ENCODE results near the gene UNC13D. TPM values are rescaled to one million over a fixed set of nuclear protein-coding genes. Genes with fewer than 3 reads are reported as not detected.

UNC13D gene
- polyA plus RNA-seq, 3 donors: 4.5 to 6.9 (median 5.5) TPM

- no peak for DNase-seq (ENCODE audit: extremely low read depth in 1 of 11, low read depth in 9 of 11, low spot score in 4 of 11)
Measured at GRCh38 chr17:75825748-75826370, 18.3 kb downstream of the UNC13D start.

DNA sequence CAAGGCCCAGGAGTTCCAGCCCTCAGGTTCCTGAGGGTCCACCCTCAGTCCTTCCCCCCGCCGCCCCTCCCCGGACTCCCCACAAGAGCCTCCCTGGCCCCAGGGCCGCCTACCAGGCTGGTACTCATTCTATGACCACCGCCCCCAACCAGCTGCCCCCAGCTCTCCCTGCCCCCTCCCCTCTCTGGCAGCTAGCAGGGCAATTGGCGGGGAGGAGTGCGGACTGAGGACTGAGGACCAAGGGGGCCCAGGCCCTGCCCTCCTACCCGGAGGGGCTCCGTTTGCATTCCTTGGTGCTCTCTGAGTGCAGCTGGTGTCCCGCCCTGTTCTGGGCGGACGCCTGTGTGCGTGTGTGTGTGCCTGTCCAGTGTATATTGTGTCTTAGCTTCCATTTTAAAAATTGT lies 19.1 kb downstream of the UNC13D start:
- DNase-seq (ENCODE audit: extremely low read depth in 1 of 11, low read depth in 9 of 11, low spot score in 4 of 11): no peak

DNA sequence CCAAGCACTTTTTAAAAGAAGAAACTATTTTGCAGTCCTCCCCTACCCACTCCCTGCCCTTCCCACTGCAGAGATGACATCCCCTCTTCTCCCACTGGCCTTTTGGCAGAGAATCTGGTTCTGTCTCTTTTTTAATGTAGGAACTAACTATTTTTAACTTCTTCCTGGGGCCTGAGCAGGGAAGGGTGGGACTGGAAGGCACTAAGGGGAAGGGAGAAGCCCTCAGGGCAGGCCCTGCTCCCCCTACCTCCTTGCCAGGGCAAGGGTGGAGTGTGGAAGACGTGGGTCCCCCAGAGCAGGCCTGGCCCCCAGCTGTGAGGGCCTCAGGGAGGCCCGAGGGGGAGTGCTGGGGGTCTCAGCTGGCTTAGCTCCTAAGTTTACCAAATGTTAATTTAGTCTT lies 19.5 kb downstream of the UNC13D start:
- no peak for DNase-seq (ENCODE audit: extremely low read depth in 1 of 11, low read depth in 9 of 11, low spot score in 4 of 11)

GRCh38 chr17:75824050-75824552 lies 20.1 kb downstream of the UNC13D start:
- no peak for DNase-seq (ENCODE audit: extremely low read depth in 1 of 11, low read depth in 9 of 11, low spot score in 4 of 11)

- no peak for DNase-seq (ENCODE audit: extremely low read depth in 1 of 11, low read depth in 9 of 11, low spot score in 4 of 11)
Measured at GRCh38 chr17:75823257-75824041, 20.8 kb downstream of the UNC13D start.

DNA sequence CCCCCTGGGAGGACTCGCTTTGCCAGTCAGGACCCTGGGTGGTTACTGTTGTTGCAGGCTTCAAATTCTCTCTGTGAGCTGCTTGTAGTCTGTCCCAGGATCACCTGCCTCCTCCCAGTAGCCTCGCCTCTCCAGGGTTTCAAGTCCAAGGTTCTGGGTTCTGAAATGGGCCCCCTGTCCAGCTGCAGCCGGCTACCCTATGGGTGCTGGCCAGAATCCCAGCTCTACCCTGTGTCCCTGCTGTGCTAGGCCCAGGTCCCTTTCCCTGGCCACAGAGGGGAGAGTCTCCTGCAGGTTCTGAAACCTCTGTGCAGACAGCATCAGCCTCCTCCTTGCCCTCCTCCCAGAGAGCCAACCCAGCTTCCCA lies 21.4 kb downstream of the UNC13D start:
- no peak for DNase-seq (ENCODE audit: extremely low read depth in 1 of 11, low read depth in 9 of 11, low spot score in 4 of 11)

DNA sequence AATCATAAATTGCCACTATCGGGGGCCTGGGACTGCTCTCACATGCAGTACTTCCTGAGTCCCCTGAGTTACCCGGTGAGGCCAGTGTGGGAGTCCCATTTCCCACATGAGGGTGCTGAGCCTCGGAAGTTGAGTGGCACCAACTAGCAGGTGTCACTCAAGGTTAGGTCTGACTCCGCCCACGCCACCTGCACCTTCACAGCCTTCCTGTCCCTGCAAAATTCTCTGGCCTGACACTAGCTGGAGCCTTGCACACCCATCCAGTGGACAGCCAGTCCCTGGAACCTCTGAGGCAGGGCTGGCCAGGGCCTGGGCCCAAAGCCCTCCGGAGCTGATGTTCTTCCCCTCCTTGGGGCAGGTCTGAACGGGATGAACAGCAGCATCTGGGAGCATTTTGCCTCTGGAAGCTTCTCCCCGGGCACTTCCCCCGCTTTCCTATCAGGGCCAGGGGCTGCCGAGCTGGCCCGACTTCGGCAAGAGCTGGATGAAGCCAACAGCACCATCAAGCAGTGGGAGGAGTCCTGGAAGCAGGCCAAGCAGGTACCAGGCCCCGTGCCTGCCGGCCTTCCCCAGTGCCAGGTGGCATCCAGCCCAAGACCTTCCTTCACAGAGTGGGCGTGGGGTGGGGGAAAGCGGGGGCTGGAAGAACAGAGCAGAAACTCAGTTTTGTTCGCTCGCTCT lies 21.9 kb downstream of the UNC13D start:
- no peak for DNase-seq (ENCODE audit: extremely low read depth in 1 of 11, low read depth in 9 of 11, low spot score in 4 of 11)

- no peak for DNase-seq (ENCODE audit: extremely low read depth in 1 of 11, low read depth in 9 of 11, low spot score in 4 of 11)
Measured at GRCh38 chr17:75821552-75821951, 22.7 kb downstream of the UNC13D start.

GRCh38 chr17:75820094-75821080 lies 23.8 kb downstream of the UNC13D start:
- no peak for DNase-seq (ENCODE audit: extremely low read depth in 1 of 11, low read depth in 9 of 11, low spot score in 4 of 11)

- DNase-seq (ENCODE audit: extremely low read depth in 1 of 11, low read depth in 9 of 11, low spot score in 4 of 11): no peak
Measured at GRCh38 chr17:75819678-75820077, 24.5 kb downstream of the UNC13D start.

DNA sequence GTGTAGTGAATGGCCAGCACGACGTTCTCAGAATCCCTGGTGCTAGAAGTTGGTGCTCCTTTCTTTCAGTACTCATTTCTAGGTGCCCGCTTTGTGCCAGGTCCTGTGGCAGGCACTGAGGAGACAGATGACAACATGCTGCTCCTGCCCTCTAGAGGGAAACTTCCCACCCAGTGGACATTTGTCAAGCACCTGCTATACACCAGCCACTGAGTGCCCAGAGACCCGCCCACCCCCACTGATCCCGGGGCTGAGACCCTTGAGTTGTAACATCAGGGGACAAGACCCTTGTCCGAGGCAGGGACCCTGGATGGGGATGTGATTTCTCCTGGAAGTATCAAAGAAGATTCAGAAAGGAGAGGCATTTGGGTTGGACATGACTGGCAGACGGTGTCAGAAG lies 25.1 kb downstream of the UNC13D start:
- DNase-seq (ENCODE audit: extremely low read depth in 1 of 11, low read depth in 9 of 11, low spot score in 4 of 11): no peak

- DNase-seq (ENCODE audit: extremely low read depth in 1 of 11, low read depth in 9 of 11, low spot score in 4 of 11): no peak
Measured at GRCh38 chr17:75818326-75818885, 25.8 kb downstream of the UNC13D start.

GRCh38 chr17:75817571-75817970 lies 26.6 kb downstream of the UNC13D start:
- no peak for DNase-seq (ENCODE audit: extremely low read depth in 1 of 11, low read depth in 9 of 11, low spot score in 4 of 11)

DNA sequence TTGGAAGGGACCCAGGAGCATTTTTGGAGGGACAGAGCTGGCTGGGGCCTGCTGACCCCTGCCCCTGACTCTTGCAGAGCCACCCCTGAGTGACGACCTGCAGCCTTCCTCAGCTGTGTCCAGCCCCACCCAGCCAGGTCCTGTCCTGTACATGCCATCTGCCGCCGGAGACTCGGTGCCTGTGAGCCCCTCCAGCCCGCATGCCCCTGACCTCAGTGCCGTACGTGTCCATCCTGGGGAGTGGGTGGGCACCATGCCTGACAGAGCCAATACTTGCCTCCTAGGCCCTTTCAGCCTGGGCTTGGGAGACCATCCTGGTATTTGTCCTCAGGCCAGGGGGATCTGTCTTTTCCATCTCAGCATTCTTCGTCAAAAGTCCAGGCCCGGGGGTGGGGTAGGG lies 27.5 kb downstream of the UNC13D start:
- no peak for DNase-seq (ENCODE audit: extremely low read depth in 1 of 11, low read depth in 9 of 11, low spot score in 4 of 11)

DNA sequence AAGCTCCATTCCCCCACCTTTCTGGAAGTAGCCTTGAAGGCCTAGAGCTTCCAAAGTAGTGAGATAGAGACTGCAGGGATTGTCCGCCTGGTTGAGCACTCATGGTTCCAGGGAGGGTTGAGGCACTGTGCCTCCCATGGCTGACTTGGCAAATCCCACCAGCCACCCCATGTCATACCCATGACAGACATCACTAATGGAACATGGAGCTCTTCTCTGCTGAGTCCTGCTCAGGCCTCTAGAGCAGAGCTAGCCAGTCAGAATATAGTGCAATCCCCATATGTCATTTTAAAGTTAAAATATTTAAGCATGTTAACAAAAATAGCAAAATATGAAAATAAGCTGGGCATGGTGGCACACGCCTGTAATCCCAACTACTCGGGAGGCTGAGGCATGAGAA lies 28.8 kb downstream of the UNC13D start:
- no peak for DNase-seq (ENCODE audit: extremely low read depth in 1 of 11, low read depth in 9 of 11, low spot score in 4 of 11)

DNA sequence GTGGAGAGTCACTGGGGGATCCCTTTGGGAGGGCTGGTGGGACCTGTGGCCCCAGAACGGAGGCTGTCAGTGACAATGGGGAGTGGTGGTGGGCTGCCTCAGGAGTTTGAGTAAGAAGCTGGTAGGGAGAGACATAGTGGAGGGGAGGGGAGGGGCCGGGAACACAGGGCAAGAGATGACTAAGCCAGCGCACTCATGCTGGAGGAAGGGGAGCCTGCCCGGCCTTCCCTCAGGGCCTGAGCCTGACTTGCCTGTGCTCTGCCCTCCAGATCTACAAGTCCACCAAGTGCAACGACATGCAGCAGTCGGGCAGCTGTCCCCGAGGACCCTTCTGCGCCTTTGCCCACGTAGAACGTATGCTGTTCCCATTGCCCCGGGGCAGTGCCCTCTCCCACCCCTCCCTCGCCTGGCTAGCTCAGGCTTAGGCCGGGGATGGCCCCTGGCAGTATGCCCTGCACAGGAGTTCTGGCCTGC lies 29.3 kb downstream of the UNC13D start:
- DNase-seq (ENCODE audit: extremely low read depth in 1 of 11, low read depth in 9 of 11, low spot score in 4 of 11): no peak

GRCh38 chr17:75814021-75814395 lies 30.2 kb downstream of the UNC13D start:
- no peak for DNase-seq (ENCODE audit: extremely low read depth in 1 of 11, low read depth in 9 of 11, low spot score in 4 of 11)

DNA sequence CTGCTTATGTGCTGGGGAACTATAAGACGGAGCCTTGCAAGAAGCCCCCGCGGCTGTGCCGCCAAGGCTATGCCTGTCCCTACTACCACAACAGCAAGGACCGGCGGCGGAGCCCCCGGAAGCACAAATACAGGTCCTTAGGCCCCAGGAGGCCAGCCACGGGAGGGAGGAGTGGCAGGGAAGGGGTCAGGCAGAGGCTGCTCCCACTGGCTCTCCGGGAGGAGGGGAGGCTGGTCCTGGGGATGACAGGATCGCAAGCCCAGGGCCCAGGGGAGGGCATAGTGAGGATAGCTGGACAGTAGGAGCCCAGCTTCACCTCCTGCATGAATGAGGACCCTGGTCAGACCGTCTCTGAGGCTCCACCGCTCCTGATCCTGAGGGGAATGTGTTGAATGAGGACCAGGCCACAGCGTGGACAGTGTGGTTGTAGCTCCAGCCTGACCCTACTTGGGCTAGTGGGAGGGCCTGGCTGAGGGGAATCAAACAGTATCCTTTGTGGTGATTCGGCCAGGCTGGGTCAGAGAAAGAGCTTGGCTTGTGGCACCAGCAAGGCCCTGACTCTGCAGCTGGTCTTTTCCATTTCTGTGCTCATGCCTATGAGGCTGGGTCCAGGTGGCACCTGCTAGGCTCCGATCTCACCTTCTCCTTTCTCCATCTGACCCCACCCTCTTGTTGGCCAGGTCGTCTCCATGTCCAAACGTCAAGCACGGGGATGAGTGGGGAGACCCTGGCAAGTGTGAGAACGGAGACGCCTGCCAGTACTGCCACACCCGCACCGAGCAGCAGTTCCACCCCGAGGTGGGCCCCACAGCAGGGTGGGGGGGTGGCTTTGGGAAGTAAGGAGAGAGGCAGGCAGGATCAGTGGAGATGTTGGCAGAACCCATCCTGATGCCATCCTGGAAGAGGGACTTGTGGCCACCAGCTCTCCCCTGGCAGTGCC lies 30.9 kb downstream of the UNC13D start:
- no peak for DNase-seq (ENCODE audit: extremely low read depth in 1 of 11, low read depth in 9 of 11, low spot score in 4 of 11)

Measured in renal cortex interstitium (tissue), 11 donors.